GM12878 (cell line): Measurements from ENCODE around the gene DOC2B. TPM values are rescaled to one million over a fixed set of nuclear protein-coding genes. Genes with fewer than 3 reads are reported as not detected.

Experiments used
- ATAC-seq: fragments of 200-7000 bp; cut with Tn5 transposase; 3 replicates; pipeline ENCODE4 v1.9.1; 2020; ENCODE audit warnings: mild to moderate bottlenecking, moderate library complexity
- BruUV-seq: library from RNA; stranded (reverse); fragments of 400-500 nt; replicated peaks from 2 replicates; lab custom pipeline; 2021; lab: Mats Ljungman, UMichigan
- CTCF ChIA-PET: fragments of 300-600 bp; sonication (Branson Sonifier 250); formaldehyde crosslinking; extraction: SDS; loops from one replicate; lab custom pipeline; 2021; ENCODE audit warnings: inconsistent platforms; lab: Yijun Ruan, JAX
- POLR2A ChIA-PET: fragments of 350-600 bp; formaldehyde crosslinking; extraction: SDS; loops from one replicate; lab custom pipeline; 2021; ENCODE audit warnings: inconsistent platforms; lab: Charles Lee
- RAD21 ChIA-PET: fragments of 300-600 bp; sonication (Branson Sonifier 250); formaldehyde crosslinking; loops from one replicate; lab custom pipeline; 2023; ENCODE audit warnings: antibody characterized with exemption; ENCODE audit not compliant: unreplicated experiment; lab: Charles Lee
- SMC1A ChIA-PET: fragments of 300-600 bp; sonication (Branson Sonifier 250); formaldehyde crosslinking; loops from one replicate; lab custom pipeline; 2023; ENCODE audit not compliant: unreplicated experiment, uncharacterized antibody; lab: Charles Lee
- DNase-seq: peaks from one replicate; pipeline ENCODE4 v3.0.0-alpha.2; 2011; ENCODE audit warnings: low read depth, low spot score
- FAIRE-seq: peaks from 3 replicates; lab custom pipeline; 2011; peaks lifted over from hg19 to GRCh38; lab: Jason Lieb, UNC
- H2AFZ ChIP-seq: 2 replicates; pipeline ENCODE4 v1.6.0; 2011; ENCODE audit warnings: low read depth, low read length, control low read depth; ENCODE audit not compliant: control insufficient read depth
- H3K27ac ChIP-seq: 2 replicates; pipeline ENCODE4 v1.5.1; 2011; ENCODE audit warnings: control low read depth; ENCODE audit not compliant: control insufficient read depth, insufficient read depth
- H3K27me3 ChIP-seq, 2 experiments: replicated peaks in 1 of 2; 2 replicates each; pipeline versions ENCODE4 v1.6.0 to v1.6.1; 2011; ENCODE audit warnings: low read length in 1 of 2; ENCODE audit not compliant: control insufficient read depth in 2 of 2, insufficient read depth in 2 of 2
- H3K36me3 ChIP-seq, 2 experiments: 2 replicates each; pipeline ENCODE4 v1.5.1; 2011; ENCODE audit warnings: low read length in 1 of 2; ENCODE audit not compliant: control insufficient read depth in 2 of 2, insufficient read depth in 2 of 2
- H3K4me1 ChIP-seq: 2 replicates; pipeline ENCODE4 v1.6.1; 2011; ENCODE audit warnings: mild to moderate bottlenecking, low read length, moderate library complexity, mixed read lengths; ENCODE audit not compliant: control insufficient read depth, insufficient read depth
- H3K4me2 ChIP-seq: 2 replicates; pipeline ENCODE4 v1.6.0; 2011; ENCODE audit warnings: control low read depth; ENCODE audit not compliant: control insufficient read depth, insufficient read depth
- H3K4me3 ChIP-seq: fragments of 200-600 bp; sonication (generic); 2 replicates; pipeline ENCODE4 v1.5.1; 2016
- H3K79me2 ChIP-seq: 2 replicates; pipeline ENCODE4 v1.6.0; 2011; ENCODE audit warnings: low read length; ENCODE audit not compliant: control insufficient read depth, insufficient read depth
- H3K9ac ChIP-seq: 2 replicates; pipeline ENCODE4 v1.8.0; 2011; ENCODE audit warnings: low read length, control low read depth, mixed read lengths; ENCODE audit not compliant: control insufficient read depth, insufficient read depth
- H3K9me3 ChIP-seq: replicated peaks from 3 replicates; pipeline ENCODE4 v1.5.1; 2011; ENCODE audit warnings: mild to moderate bottlenecking, low read length; ENCODE audit not compliant: control insufficient read depth, insufficient read depth
- H4K20me1 ChIP-seq: 2 replicates; pipeline ENCODE4 v1.6.0; 2011; ENCODE audit not compliant: control insufficient read depth, insufficient read depth
- CHD1 ChIP-seq: IDR thresholded peaks from 2 replicates; pipeline ENCODE4 v1.6.1; 2012; ENCODE audit warnings: low read depth, low read length, improper control_type of control experiment
- FOXM1 ChIP-seq: IDR thresholded peaks from 2 replicates; pipeline ENCODE4 v1.6.1; 2012; ENCODE audit warnings: low read depth, mild to moderate bottlenecking, inconsistent platforms, low read length, moderate library complexity
- MEF2B ChIP-seq: fragments of 450-650 bp; IDR thresholded peaks from 2 replicates; pipeline ENCODE4 v1.6.1; 2018; ENCODE audit warnings: mild to moderate bottlenecking, moderate library complexity; ENCODE audit not compliant: partially characterized antibody, poor library complexity, severe bottlenecking
- MTA3 ChIP-seq: IDR thresholded peaks from 2 replicates; pipeline ENCODE4 v1.6.1; 2012; ENCODE audit warnings: low read length, inconsistent platforms, borderline replicate concordance
- NR2C2 ChIP-seq: IDR thresholded peaks from 2 replicates; pipeline ENCODE4 v1.6.1; 2011; ENCODE audit warnings: borderline replicate concordance, low read depth; ENCODE audit not compliant: control insufficient read depth, insufficient read length
- PAX5 ChIP-seq: IDR thresholded peaks from 2 replicates; pipeline ENCODE4 v1.6.1; 2011; ENCODE audit warnings: low read depth, low read length, borderline replicate concordance
- PML ChIP-seq: IDR thresholded peaks from 2 replicates; pipeline ENCODE4 v1.6.1; 2012; ENCODE audit warnings: low read length, inconsistent platforms
- RCOR1 ChIP-seq: conservative IDR thresholded peaks from 2 replicates; pipeline ENCODE4 v1.6.1; 2012; ENCODE audit warnings: low read depth, low read length, improper control_type of control experiment
- REST ChIP-seq: IDR thresholded peaks from 2 replicates; pipeline ENCODE4 v1.6.1; 2012; ENCODE audit warnings: mild to moderate bottlenecking, low read depth, low read length
- SMAD1 ChIP-seq: fragments of 450-650 bp; IDR thresholded peaks from 2 replicates; pipeline ENCODE4 v1.6.1; 2018; ENCODE audit warnings: mild to moderate bottlenecking, low read depth; ENCODE audit not compliant: partially characterized antibody
- TCF7 ChIP-seq: IDR thresholded peaks from 2 replicates; pipeline ENCODE4 v1.6.1; 2014; ENCODE audit warnings: antibody characterized with exemption, borderline replicate concordance
- ZNF274 ChIP-seq: IDR thresholded peaks from one replicate; pipeline ENCODE4 v1.8.0; 2011; ENCODE audit not compliant: insufficient read length, insufficient read depth
- WGBS: methylation state at CpG from one replicate; pipeline ENCODE4 v1.1.6; 2016; ENCODE audit warnings: low lambda C conversion rate; ENCODE audit not compliant: insufficient replicate concordance, insufficient coverage; ENCODE audit errors: missing lambda C conversion rate; 5-methylcytosine and 5-hydroxymethylcytosine counted together
- in situ Hi-C: fragments of 300-500 bp; cut with MboI; formaldehyde crosslinking; loops from 9 replicates; pipeline ENCODE4 v1.14.3; 2018; ENCODE audit warnings: mixed read lengths
- intact Hi-C: fragments of 100-400 bp; cut with micrococcal nuclease; formaldehyde crosslinking; loops from one replicate; pipeline ENCODE4 v1.14.2; 2022; ENCODE audit not compliant: unreplicated experiment
- polyA plus RNA-seq, 11 experiments: library from polyadenylated mRNA; depleted of rRNA in 4 of 11; unstranded in 6 of 11; stranded (reverse) in 5 of 11; fragments of >200 nt; fragmentation: Nextera tagmentation in 4 of 11; fragmentation: Illumina TruSeq in 1 of 11; extraction: Ambion mirVana in 4 of 11; extraction: Trizol in 1 of 11; gene quantifications; 1 replicate in 1 of 11; 2 replicates in 10 of 11; pipeline versions ENCODE4 v1.2.1 to v1.2.3, GENCODE V29; 2011 to 2016; ENCODE audit warnings: inconsistent platforms in 2 of 11, missing spikeins in 2 of 11, low read depth in 1 of 11
- total RNA-seq, 4 experiments: library from RNA; depleted of rRNA in 3 of 4; stranded (reverse); fragments of >200 nt in 3 of 4; fragmentation: Illumina TruSeq in 1 of 4; extraction: Trizol in 1 of 4; gene quantifications; 2 replicates each; pipeline versions ENCODE4 v1.2.1 to v1.2.3, GENCODE V29; 2013 to 2021
- TF ChIP-seq, protein P1 (sequence below): fragments of 450-650 bp; IDR thresholded peaks from 2 replicates; pipeline ENCODE4 v1.6.1; 2018; ENCODE audit warnings: mild to moderate bottlenecking, low read depth, moderate library complexity; ENCODE audit not compliant: partially characterized antibody
- TF ChIP-seq, protein P2 (sequence below): IDR thresholded peaks from 2 replicates; pipeline ENCODE4 v1.6.1; 2012; ENCODE audit warnings: low read depth, low read length, improper control_type of control experiment

Gene DOC2B
- total and polyA plus RNA-seq, 10 of the 15 experiments (the other 5 are each of a cell fraction or from before 2014, with no cell fraction given) = not detected

DNA sequence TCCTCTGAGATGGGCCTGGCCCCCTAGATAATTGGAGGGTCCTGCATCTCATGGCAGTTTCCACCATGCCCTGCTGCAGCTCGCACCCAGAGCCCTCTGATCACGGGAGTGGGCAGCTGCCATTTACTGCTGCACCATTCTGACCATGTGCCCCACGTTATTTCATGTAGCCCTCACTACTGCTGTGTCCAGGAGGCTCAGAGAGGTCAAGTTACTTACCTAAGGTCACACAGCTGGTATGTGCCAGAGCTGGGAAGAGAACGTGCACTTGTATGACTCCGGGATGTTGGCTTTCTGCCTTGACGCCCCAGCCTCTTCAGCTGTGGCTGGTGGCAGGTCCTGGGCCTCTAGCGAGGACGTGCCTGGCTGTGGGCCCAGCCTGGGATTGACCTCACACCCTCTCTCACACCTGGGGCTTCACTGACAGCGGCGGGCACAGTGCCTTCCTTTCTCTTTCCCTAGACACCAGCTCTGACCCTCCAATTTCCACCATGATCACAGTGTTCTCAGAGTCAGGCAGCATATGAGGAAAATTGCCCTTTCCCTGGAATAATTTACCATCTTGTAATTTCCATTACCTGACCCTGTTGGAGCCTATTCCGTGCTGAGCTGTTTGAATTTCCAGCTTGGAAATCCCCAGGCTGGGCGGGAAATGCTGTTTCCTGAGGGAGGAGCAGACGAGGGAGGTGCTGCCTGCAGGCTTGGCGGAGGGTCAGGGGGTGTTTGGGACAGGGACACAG, 18.5 kb upstream of the DOC2B start (continued):
- TF ChIP-seq, protein P1, sequence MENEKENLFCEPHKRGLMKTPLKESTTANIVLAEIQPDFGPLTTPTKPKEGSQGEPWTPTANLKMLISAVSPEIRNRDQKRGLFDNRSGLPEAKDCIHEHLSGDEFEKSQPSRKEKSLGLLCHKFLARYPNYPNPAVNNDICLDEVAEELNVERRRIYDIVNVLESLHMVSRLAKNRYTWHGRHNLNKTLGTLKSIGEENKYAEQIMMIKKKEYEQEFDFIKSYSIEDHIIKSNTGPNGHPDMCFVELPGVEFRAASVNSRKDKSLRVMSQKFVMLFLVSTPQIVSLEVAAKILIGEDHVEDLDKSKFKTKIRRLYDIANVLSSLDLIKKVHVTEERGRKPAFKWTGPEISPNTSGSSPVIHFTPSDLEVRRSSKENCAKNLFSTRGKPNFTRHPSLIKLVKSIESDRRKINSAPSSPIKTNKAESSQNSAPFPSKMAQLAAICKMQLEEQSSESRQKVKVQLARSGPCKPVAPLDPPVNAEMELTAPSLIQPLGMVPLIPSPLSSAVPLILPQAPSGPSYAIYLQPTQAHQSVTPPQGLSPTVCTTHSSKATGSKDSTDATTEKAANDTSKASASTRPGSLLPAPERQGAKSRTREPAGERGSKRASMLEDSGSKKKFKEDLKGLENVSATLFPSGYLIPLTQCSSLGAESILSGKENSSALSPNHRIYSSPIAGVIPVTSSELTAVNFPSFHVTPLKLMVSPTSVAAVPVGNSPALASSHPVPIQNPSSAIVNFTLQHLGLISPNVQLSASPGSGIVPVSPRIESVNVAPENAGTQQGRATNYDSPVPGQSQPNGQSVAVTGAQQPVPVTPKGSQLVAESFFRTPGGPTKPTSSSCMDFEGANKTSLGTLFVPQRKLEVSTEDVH = no peak
- TF ChIP-seq MTA3 = no peak
- TF ChIP-seq RCOR1 = no peak
- TF ChIP-seq MEF2B = no peak
- TF ChIP-seq, protein P2, sequence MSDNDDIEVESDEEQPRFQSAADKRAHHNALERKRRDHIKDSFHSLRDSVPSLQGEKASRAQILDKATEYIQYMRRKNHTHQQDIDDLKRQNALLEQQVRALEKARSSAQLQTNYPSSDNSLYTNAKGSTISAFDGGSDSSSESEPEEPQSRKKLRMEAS = no peak
- no peak for TF ChIP-seq TCF7

DNA sequence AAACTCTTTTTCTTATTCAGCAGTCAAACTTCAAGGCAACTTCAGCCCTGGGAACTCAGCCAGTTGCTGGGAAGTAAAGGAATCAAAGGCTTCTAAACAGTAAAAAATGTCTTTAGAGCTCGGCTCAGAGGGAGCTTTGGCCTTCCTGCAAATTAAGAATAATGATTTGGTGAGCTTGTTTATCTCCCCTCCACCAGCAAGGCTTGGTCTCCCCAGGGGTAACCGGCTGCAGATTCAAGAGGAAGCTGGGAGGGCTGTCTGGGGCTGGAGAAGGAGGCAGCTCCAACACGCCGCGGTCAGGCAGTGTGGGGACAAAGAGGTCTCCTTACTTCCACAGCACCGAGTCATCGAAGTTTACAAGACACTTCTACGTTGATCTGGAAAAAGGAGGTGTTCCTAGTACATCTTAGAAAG, 17.7 kb upstream of the DOC2B start:
- Histone ChIP-seq H3K4me2 (no peak overlapping the region), H2AFZ (no peak overlapping the region), H3K9me3 (no peaks in the 10 kb centered on the region), H3K79me2 (no peaks in the 10 kb centered on the region), H3K36me3 (no peaks in the 10 kb centered on the region), H3K27me3 (peaks cover 2 to 10% of the 10 kb centered on the region in 2 experiments; a peak in 2 of 4 replicates), H3K4me3 (no peak overlapping the region), H3K4me1 (no peaks in the 10 kb centered on the region), H4K20me1 (no peaks in the 10 kb centered on the region; the same call in 1 of the 2 replicates), H3K27ac (no peak overlapping the region), H3K9ac (no peak overlapping the region)
- SMC1A ChIA-PET = no interaction called here
- FAIRE-seq (no peak), DNase-seq (no peak), ATAC-seq (no peak)
- WGBS = 0% methylated on average over 8 of the region's 8 CpGs
- intact Hi-C loops (no loop called here), in situ Hi-C loops (no loop called here)
- BruUV-seq = no TSS peak
- CTCF ChIA-PET = interaction anchor here (1.0 kb wide), 1 partner anchor 34 kb away, joined by 4 read pairs; no protein-coding TSS in a partner anchor
- RAD21 ChIA-PET = no interaction called here
- POLR2A ChIA-PET = no interaction called here
- TF ChIP-seq SMAD1 (no peak), PML (no peak), PAX5 (no peak), NR2C2 (no peak), CHD1 (no peak), ZNF274 (no peak), REST (no peak), FOXM1 (no peak)
